ENCODE results near the gene P2RY6.
"Not testable (repeated sequence)": the region's sequence is repeated elsewhere in the genome, so short reads cannot be mapped to it uniquely, and the experiment has no call there.

P2RY6 gene, protein sequence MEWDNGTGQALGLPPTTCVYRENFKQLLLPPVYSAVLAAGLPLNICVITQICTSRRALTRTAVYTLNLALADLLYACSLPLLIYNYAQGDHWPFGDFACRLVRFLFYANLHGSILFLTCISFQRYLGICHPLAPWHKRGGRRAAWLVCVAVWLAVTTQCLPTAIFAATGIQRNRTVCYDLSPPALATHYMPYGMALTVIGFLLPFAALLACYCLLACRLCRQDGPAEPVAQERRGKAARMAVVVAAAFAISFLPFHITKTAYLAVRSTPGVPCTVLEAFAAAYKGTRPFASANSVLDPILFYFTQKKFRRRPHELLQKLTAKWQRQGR

DNA sequence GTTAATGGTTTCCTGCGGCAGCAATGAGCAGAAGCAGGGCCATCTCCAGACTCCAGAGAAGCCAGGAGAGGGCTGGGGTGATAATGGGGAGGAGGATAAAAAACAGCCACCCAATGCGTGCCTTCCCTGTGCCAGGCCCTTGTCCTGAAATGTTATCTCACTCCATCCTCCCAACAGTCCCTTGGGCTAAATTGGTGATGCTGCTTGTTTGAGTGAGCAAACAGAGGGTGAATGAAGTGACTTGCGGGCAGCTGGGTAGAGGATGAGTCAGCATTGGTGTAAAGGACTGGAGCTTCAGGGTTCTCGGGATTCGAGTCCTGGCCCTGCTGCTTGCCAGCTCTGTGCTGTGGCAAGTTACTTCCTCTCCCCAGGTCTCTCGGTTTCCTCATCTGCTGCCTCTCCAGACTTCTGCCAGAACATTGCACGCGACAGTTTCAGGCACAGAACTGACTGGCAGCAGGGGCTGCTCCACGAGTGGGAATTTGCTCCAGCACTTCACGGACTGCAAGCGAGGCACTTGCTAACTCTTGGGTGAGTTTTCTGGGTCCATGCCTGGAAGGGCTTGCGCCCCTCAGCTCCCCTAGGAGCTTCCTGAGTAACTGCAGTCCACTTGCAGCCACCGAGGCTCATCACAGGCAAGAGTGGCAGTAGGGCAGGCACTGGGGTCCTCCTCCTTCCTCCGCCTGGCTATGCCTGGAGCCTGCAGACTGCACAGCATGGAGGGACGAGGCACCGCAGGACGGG, at the start of gene P2RY6:
TSS of gene P2RY6 (plus strand) at position 403 of the 744 bp plus-strand sequence. CDS start 24,181 bp downstream, outside the sequence.
- no peak for DNase-seq (ENCODE audit: low read depth)

DNA sequence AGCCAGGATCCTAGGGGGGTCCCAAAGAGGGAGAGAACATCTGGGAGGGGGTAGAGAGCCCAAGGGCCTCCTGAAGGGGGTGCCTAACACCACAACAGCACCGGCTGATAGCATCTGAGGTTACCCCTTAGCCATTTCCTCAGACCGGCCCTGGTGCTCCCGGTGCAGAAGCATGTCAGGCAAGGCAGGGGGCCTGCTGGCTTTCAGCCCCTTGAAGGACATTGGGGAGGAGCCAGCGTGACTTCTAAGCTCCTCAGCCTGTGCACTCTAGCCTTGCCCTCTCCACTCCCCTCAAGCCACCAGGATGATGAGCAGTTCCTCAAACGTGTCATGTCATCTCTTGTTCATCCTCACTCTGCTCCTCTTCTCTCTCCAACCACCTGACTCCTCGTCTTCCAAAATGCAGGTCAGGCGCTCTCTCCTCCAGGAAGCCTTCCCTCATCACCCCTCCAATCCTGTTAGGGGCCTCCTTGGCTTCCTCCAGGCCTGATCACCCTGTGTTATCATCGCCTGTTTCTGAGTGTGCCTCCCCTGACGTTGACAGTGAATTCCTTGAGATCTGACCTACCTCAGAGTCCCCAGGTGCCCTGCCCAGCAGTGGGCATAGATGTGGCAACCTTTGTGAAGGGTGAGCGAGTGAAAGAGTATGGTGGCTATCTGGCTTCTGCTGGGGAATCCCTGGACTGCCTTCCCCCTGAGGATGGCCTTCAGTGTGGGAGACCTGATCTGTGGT, 48.0 kb upstream of the P2RY6 start:
- no peak for DNase-seq (ENCODE audit: low read depth)

DNA sequence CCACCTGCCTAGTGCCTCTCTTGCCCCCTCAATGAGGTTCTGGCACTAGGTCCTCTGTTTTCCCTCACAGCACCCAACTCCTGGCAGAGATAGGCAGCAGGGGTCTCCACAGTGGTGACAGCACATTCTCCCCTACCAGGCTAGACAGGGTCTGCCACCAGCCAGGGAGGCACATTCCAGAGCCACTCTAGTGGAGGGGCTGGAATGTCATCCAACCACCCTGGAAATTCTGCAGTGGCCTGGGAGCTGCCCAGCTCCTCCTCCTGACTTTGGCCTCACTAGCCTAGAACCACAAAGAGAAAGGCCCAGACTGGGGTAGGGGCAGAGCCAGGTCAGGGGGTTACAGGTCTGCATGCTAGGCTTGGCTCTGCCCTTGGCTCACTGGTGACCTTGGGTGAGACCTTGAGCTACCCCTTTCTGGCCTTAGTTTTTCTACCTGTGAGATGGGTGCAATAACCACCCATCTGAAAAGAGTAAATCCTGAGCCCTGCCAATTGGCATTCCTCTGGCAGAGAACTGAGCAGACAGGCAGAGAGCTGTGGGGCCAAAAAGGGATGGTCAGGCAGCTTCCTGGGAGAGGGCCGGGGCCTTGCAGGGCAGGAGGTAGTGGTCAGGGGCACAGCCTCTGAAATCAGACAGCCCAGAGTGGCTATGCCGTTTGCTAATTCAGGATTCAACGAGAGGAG, 47.0 kb upstream of the P2RY6 start:
- no peak for DNase-seq (ENCODE audit: low read depth)

DNA sequence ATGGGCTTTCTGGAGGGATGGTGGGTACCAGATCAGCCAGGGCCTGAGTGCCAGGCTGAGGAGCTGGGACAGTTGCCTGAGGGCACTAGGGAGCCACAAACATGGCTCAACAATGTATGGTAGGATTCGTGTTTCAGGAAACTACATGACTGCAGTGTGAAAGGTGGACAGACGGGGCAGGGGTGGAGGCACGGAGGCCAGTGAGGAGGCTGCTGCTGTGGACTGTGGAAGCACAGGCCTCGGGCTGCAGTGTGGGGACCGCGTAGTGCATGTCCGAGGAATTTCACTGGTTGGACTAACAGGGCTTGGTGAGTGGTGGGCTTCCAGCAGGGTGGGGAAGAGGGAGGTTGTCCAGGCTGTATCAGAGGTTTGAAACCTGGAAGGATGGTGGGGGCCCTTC, 46.3 kb upstream of the P2RY6 start:
- no peak for DNase-seq (ENCODE audit: low read depth)

DNA sequence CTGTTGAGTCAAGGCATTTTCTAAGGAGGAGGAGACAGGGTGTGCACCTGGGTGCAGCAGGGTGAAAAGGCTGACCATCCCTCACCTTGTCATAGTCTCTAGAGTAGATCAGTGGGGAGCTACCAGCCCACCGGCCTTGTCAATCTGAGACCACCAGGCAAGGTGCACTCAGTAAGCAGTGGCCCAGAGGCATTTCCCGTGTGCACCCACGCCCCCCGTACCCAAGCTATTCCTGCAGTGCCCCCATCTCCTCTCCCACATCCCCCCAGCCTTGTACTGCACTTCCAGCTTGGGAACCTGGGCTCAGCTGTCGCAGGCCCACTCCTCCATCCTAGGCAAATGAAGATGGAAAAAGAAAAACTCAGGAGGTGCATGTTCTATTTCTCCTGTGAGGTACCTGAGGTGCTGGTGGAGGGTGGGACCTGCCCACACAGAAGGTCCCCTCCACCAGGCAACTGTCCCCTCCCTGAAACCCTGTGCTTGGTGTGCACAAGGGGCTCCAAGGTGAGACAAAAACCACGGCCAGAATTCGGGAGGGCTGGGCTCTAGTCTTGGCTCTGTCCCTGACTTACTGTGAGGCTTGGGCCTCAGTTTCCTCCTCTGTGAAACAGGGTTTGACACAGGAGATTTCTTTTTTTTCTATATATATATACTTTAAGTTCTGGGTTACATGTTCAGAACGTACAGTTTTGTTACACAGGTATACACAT, 45.7 kb upstream of the P2RY6 start:
- no peak for DNase-seq (ENCODE audit: low read depth)

DNA sequence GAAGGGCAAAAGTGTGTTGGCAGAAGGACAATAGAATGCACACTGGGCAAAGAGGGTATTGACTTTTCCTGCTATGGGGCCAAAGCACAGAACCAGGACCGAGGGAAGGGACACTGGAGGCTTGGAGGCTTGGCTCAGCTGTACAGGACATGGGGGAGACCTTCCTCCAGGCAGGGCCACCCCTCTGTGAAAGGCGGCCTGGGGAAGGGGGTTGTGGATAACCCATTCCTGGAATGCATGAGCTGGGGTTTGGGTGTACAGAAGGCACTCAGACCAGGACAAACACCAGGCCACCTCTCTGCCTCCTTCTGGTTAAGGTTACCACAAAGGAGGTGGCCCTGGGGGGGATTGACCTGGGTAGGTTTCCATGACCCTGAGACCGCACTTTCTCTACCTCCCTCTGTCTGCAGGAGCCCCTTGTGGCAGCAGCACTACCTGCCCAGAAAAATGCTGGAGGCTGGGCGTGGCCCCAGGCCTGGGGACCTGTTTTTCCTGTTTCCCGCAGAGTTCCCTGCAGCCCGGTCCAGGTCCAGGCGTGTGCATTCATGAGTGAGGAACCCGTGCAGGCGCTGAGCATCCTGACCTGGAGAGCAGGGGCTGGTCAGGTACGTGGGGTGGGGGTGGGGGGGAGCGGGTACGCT, 44.4 kb upstream of the P2RY6 start:
- DNase-seq (ENCODE audit: low read depth) = no peak

DNA sequence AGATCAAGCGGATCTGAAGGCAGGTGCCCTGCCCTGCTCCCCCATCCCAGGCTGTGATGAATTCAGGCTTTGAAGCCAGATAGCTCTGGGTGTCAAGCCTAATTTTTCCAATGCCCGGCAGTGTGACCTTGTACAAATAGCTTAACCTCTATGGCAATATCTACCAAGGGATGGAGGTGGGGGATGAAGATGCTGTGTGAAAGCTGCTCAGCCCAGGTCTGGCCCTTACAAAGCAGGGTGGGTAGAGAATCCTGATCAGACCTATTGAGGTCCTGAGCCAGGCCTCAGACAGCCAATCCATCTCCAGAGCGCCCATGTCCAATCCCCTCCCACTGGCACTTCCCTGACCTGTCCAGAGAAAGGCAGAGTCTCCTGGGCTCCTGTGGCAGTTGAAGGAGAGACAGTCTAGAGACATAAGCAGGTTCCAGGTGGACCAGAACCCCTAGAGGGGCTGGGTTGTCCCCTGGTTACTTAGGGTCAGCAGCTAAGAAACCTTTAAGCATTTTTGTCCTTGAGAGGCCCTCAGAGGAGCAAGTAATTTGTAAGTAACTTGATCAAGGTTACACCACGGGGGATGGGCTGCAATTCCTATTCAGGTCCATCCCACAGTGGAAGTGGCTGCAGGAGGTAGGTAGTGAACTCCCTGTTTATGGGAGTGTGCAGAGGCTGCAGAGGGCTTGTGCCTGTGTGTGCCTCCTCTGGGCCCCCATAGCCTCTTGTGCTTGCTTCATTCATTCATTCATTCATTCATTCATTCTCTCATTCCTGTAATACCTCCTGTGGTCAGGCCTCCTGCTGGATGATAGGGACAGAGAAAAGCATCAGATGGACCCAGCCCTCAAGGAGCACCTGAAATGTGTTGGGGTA, 43.6 kb upstream of the P2RY6 start:
- DNase-seq (ENCODE audit: low read depth) = no peak

DNA sequence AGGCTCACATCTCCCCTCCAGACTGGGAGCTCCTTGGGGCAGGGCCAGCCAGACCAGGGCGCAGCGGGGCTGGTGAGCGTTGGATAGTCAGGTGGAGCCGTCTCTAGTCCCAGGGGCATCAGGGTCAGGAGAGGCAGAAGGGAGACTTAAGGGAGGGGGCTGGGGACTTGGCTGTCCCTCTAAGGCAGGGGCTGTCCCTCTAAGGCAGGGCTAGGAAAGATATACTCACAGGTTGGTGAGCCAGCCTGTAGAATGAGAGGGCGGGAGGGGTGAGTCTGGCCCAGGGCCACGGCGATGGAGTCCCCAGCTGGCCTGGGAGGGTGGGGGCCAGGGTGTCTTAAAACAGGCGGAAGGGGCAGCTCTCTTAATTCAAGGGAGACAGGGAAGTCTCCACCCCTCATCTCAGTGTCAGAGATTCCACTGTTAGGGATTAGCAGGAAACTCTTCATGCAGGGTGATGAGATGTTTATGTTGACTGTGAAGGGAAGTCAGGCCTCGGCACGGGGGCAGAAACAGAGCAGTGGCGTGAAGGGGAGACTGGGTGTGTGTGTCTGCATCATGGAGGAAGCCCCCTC, 42.7 kb upstream of the P2RY6 start:
- no peak for DNase-seq (ENCODE audit: low read depth)

DNA sequence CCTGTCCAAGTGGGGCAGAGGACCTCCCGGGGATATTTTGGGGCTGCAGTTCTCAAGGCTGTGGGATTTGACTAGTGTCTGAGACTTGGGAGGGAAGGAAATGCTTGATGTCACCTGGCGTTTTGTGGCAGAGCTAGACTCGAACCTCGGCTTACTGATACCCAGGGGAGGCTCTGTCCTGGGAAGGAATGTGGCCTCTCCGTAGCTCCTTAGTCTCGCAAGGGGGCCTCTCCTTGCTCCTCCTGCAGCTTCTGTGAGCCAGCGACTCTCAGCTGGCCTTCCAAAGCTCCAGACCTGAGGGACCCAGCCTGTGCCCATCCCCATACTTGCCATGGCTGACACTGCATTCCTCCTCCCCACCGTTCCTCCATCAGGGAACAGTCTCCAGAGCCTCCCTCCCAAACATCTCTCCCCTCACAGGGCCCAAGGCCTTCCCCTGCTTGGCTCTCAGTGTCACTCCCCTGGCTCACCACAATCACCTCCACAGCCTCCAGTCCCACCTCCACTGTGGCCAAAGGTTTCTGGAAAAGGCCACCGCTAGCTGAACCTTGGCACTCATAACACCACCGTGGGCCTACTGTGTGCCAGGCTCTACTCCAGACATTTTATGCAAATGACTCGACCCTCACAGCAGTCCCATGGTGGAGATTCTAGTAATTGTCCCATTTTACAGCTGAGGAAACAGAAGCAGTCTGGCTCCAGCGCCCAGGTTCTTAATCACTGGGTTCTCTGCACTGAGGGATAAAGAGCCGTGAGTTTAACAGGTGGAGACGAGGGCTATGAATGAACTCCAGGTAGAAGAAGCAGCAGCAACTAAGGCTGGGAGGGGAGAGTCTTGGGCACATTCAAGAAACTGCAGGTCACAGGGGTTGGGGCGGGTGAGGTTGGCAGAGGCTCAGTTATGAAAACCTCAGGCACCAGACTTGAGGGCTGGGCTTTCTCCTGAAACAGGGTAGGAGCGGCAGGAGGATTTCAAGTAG, 42.0 kb upstream of the P2RY6 start:
- DNase-seq (ENCODE audit: low read depth) = no peak

DNA sequence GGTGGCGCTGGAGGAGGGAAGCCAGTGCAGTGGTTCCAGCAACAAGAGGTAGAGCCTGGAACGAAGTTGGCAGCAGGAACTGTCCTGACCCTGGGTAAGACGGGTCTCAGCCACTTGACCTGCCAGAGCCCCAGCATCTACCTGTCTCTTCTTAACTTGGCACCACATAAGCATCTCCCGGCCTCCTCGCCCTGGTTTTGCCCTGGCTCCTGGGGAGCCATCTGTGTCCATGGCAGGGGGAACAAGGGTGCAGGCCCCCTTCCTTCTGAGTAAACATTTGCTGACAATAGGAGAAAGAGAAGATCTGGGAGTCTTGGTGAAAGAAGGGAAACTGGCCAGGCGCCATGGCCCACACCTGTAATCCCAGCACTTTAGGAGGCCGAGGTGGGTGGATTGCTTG, 41.2 kb upstream of the P2RY6 start:
- DNase-seq (ENCODE audit: low read depth) = no peak

DNA sequence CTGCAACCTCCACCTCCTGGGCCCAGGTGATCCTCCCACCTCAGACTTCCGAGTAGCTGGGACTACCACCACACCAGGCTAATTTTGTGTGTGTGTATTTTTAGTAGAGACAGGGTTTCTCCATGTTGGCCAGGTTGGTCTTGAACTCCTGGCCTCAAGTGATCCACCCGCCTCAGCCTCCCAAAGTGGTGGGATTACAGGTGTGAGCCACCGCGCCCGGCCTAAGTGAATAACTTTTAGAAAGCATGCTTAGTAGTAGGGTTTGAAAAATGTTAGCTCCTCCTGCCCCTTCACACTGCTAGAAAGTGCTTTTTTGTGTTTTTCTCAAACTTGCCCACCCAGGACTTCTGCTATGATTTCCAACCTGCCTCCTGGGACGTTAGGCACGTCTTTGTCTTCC, 39.7 kb upstream of the P2RY6 start:
- not testable (repeated sequence) for DNase-seq (ENCODE audit: low read depth)

DNA sequence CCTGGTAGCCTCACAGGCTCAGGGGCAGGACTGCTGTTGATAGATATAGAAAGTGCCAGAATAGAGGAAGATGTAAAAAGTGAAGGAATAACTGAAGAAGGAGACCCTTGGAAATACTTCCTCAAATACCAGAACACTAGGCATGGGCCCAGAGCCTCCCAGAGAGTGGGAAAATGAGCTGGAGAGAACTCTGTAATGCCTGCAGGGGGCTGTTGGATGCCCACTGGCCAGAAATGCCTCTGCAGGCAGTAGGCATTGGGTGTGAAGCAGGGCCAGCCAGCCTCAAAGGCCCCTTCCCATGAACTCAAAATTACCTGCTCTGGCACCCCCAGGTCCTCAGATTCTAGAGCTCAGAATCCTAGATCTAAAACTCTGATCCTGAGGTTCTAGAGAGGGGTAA, 38.9 kb upstream of the P2RY6 start:
- DNase-seq (ENCODE audit: low read depth) = no peak

DNA sequence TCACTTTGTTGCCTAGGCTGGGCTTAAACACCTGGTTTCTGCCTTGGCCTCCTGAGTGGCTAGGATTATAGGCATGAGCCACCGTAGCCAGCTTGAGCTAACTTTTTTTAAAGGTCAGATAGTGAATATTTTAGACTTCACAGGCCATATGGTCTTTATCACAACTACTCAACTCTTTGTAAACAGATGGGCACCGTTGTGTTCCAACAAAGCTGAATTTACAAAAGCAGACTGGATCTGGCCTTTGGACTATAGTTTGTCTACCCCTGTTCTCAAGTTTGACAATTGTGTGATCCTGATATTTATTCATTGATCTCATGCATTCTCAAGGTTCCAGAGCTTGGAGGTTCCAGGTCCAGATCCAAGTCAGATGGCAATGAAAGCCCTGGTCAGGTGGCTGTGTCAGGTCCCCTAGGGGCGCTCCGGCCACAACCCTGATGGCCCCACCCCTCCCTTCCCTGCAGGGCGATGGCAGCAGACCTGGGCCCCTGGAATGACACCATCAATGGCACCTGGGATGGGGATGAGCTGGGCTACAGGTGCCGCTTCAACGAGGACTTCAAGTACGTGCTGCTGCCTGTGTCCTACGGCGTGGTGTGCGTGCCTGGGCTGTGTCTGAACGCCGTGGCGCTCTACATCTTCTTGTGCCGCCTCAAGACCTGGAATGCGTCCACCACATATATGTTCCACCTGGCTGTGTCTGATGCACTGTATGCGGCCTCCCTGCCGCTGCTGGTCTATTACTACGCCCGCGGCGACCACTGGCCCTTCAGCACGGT, 38.3 kb upstream of the P2RY6 start:
- no peak for DNase-seq (ENCODE audit: low read depth)

DNA sequence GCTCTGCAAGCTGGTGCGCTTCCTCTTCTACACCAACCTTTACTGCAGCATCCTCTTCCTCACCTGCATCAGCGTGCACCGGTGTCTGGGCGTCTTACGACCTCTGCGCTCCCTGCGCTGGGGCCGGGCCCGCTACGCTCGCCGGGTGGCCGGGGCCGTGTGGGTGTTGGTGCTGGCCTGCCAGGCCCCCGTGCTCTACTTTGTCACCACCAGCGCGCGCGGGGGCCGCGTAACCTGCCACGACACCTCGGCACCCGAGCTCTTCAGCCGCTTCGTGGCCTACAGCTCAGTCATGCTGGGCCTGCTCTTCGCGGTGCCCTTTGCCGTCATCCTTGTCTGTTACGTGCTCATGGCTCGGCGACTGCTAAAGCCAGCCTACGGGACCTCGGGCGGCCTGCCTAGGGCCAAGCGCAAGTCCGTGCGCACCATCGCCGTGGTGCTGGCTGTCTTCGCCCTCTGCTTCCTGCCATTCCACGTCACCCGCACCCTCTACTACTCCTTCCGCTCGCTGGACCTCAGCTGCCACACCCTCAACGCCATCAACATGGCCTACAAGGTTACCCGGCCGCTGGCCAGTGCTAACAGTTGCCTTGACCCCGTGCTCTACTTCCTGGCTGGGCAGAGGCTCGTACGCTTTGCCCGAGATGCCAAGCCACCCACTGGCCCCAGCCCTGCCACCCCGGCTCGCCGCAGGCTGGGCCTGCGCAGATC, 37.5 kb upstream of the P2RY6 start:
- no peak for DNase-seq (ENCODE audit: low read depth)

DNA sequence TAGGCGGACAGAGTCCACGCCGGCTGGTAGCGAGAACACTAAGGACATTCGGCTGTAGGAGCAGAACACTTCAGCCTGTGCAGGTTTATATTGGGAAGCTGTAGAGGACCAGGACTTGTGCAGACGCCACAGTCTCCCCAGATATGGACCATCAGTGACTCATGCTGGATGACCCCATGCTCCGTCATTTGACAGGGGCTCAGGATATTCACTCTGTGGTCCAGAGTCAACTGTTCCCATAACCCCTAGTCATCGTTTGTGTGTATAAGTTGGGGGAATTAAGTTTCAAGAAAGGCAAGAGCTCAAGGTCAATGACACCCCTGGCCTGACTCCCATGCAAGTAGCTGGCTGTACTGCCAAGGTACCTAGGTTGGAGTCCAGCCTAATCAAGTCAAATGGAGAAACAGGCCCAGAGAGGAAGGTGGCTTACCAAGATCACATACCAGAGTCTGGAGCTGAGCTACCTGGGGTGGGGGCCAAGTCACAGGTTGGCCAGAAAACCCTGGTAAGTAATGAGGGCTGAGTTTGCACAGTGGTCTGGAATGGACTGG, 36.8 kb upstream of the P2RY6 start:
- DNase-seq (ENCODE audit: low read depth) = no peak

DNA sequence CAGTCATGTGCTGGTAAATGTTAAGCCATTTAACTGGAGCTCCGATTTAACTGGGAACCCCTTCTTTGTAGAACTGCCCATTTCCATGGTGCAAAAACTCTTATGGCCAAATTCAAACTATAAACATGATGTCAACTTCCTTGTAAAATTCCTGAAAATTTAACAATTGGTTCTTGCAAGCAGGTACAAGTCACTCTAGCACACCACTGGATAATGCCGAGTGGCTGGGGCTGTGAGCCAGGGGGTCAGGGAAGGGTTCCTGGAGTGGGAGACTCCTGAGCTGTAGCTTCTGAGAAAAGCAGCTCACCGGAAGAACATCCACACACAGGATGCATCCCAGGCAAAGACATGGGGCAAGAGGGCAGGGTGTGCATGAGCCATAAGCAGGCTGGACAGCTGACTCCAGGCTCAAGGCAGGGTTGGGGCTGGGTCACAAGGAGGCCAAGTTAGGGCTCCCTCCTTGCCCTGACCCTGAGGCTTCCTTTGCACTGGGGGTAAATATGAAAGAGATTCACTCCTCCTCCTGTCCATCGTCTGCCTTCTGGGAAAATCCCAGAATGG, 35.9 kb upstream of the P2RY6 start:
- no peak for DNase-seq (ENCODE audit: low read depth)

DNA sequence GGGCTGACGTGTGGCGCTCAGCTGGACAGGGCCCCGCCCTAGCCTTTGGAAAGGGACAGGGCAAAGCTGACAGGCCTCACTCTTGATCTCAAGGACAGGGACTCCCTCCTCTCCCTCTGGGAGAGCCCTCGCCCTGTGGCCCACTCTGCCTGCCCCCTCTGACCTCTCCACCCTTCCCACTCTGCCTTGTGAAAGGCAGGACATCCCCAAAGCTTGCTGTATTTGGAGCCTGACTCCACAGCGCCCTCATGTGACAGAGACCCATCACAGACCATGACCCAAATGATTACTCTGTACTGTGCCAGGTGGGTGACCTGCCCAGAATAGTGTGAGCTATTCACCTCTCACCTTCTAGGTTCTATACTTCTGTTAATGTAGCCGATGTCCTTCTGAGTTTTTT, 35.3 kb upstream of the P2RY6 start:
- no peak for DNase-seq (ENCODE audit: low read depth)

All from activated T-helper 1 cell treated with Interleukin-2 at 50 U/mL for 16 hours (primary cell).